RWPE1 (cell line): ENCODE results near the gene ULK4.

ENCODE experiments used
- CTCF ChIA-PET: fragments of 350-600 bp; sonication (Branson Sonifier 250); formaldehyde crosslinking; extraction: SDS; loops from one replicate; lab custom pipeline; 2021; lab: Yijun Ruan, JAX
- POLR2A ChIA-PET: fragments of 400-600 bp; formaldehyde crosslinking; extraction: SDS; loops from one replicate; lab custom pipeline; 2020; ENCODE audit warnings: antibody characterized with exemption; ENCODE audit not compliant: low non-redundant PET; lab: Yijun Ruan, JAX
- DNase-seq: peaks from one replicate; pipeline ENCODE4 v3.0.0; 2012; ENCODE audit warnings: low spot score
- H3K27ac ChIP-seq: fragments of 450-650 bp; 2 replicates; pipeline ENCODE4 v1.5.1; 2017
- TF ChIP-seq, protein P1 (sequence below): fragments of 450-650 bp; conservative IDR thresholded peaks from 2 replicates; pipeline ENCODE4 v1.5.1; 2017; ENCODE audit warnings: low read depth, mild to moderate bottlenecking

ULK4 gene

DNA sequence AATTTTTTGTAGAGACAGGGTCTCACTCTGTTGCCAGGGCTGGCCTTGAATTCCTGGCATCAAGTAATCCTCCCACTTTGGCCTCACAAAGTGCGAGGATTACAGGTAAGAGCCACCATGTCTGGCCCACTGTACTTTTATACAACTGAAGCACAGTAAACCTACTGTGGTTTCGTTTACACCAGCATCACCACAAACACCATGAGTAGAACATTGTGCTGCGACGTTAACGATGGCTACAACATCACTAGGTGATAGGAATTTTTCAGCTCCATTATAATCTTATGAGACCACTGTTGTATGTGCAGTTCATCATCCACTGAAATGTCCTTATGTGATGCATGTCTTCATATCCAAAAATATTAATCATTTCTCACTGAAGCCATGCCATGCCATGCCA lies 750.9 kb downstream of the ULK4 start:
- DNase-seq = no peak
- TF ChIP-seq, protein P1, sequence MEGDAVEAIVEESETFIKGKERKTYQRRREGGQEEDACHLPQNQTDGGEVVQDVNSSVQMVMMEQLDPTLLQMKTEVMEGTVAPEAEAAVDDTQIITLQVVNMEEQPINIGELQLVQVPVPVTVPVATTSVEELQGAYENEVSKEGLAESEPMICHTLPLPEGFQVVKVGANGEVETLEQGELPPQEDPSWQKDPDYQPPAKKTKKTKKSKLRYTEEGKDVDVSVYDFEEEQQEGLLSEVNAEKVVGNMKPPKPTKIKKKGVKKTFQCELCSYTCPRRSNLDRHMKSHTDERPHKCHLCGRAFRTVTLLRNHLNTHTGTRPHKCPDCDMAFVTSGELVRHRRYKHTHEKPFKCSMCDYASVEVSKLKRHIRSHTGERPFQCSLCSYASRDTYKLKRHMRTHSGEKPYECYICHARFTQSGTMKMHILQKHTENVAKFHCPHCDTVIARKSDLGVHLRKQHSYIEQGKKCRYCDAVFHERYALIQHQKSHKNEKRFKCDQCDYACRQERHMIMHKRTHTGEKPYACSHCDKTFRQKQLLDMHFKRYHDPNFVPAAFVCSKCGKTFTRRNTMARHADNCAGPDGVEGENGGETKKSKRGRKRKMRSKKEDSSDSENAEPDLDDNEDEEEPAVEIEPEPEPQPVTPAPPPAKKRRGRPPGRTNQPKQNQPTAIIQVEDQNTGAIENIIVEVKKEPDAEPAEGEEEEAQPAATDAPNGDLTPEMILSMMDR = no peak
- ChIA-PET CTCF (no interaction called here), POLR2A (no interaction called here)
- no peak overlapping the region for H3K27ac ChIP-seq

DNA sequence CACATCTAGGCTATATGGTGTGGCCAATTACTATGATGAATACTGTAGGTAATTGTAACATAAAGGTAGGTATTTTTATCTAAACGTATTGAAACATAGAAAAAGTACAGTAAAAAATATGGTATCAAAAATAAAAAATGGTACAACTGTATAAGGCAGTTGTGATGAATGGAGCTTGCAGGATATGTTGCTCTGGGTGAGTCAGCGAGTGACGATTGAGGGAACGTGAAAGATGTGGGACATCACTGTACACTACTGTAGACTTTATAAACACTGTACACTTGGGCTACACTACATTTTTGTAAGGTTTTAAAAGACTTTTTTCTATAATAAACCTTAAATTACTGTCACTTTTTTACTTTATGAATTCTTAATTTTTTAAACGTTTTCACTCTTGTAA lies 752.3 kb downstream of the ULK4 start:
- TF ChIP-seq, protein P1 = no peak
- ChIA-PET CTCF (no interaction called here), POLR2A (no interaction called here)
- no peak for DNase-seq
- no peak overlapping the region for H3K27ac ChIP-seq

DNA sequence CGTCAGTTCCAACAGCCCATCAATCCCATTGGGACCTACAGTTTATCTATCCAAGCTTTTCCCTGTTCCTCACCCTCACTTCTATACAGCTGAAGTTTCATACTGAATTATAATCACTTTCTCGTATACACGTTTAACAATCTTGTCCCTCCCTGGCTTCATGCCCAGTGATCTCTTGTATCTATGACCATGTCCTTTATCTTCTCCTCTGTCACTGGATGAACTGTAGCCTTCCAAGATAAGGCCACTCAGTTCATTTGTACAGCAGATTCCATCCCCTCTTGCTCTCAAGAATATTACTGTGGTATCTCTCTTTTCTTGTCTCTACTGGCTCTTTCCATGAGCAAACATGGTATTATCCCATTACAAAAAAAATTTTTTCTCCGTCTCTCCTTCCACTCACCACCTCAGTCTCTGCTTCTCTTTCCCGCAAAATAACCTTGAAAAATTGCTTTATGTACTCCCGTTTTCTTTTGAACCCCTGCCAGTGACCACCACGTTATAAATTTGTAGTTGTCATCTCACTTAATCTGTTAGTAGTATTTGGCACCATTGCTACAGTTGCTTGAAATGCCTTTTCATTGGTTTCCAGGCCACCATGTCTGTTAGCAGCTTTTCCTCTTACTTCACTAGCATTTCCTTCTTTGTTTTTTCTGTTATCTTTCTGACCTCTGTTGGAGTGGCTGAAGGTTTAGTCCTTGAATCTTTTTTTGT lies 753.2 kb downstream of the ULK4 start:
- POLR2A ChIA-PET = no interaction called here
- TF ChIP-seq, protein P1 = no peak
- no peak overlapping the region for H3K27ac ChIP-seq
- no peak for DNase-seq
- CTCF ChIA-PET = no interaction called here

DNA sequence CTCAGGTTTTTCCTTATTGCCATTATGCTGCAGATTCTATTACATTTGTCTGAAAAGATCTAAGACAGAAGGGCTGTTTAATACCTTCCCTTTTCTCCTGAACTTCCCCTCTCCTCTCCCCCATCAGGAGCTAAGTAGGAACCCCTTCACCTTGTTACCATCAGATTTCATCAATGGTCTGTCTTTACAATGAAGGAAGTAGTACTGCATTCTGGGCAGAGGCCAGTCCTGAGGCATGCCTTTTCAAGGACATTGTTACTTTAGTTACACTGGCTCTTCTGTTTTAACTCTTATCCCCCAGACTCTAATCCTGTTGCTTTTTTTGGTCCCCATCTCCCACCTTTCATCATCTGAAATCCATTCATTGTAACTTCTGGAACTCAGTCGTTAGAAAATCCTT lies 754.5 kb downstream of the ULK4 start:
- H3K27ac ChIP-seq = no peak overlapping the region
- DNase-seq = no peak
- ChIA-PET CTCF (no interaction called here), POLR2A (no interaction called here)
- TF ChIP-seq, protein P1 = no peak

DNA sequence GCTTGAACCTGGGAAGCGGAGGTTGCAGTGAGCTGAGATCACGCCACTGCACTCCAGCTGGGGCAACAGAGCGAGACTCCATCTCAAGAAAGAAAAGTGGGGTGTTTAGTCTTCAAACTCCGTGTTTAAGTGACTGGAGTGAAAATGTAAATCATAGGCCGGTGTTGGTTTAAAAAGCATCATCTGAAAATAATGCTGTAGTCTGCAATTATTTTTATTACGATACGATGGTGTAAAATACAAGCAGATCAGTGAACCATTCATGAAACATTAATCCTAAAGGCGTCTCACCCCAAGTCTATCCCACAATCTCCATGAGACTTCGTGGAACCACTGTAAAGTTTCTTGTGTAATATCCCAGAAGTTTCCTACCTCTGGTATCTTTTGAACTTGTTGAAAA lies 756.3 kb downstream of the ULK4 start:
- CTCF ChIA-PET = no interaction called here
- TF ChIP-seq, protein P1 = no peak

DNA sequence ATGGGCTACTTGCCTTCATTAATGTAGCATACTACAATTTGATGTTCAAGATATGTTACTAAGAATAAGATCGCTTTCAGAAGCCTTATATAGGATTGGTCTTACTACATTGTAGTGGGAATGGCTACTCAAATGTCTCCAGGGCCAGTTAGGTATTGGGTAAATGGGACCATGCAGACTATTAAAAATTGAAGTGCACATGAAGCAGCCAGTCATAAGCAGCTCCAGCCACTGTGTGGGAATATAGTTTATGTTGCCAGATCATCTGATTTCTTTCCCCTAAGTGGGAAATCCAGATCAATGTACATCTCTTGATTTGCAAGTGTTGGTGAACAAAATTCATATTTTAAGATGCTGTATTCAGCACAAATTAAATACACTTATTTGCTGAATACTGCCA lies 757.5 kb downstream of the ULK4 start:
- POLR2A ChIA-PET = no interaction called here
- no peak overlapping the region for H3K27ac ChIP-seq
- TF ChIP-seq, protein P1 = no peak
- DNase-seq = no peak
- CTCF ChIA-PET = interaction anchor here (0.6 to 0.8 kb wide), 3 partner anchors 9 to 1024 kb away, joined by 3 read pairs; no protein-coding TSS in a partner anchor

More for the DNA sequence above, 756.3 kb downstream of the ULK4 start:
- no peak for DNase-seq
- H3K27ac ChIP-seq = no peak overlapping the region
- POLR2A ChIA-PET = no interaction called here
